ENCODE data around the gene COL18A1. TPM values are rescaled to one million over a fixed set of nuclear protein-coding genes. Genes with fewer than 3 reads are reported as not detected.

The COL18A1 gene
- total RNA-seq, 1 experiment from 2014 or later = 77.0 TPM

GRCh38 chr21:45423201-45423955 lies 18.4 kb downstream of the COL18A1 start:
- Histone ChIP-seq H4K20me1 (ENCODE audit: low read length) (0 out of 2 replicates have a peak, but pooled peaks cover 10% of the 10 kb centered on the region), H3K9me2 (replicated peaks; ENCODE audit: low read length) (no peaks in the 10 kb centered on the region), H3K4me2 (ENCODE audit: low read length) (no peak overlapping the region), H3F3A (ENCODE audit: low read length, unreplicated experiment) (no peaks in the 10 kb centered on the region), H3K27me3 (ENCODE audit: low read length) (no peaks in the 10 kb centered on the region), H3K4me1 (ENCODE audit: insufficient read depth, low read length) (peaks cover 17% of the 10 kb centered on the region), H3K36me3 (ENCODE audit: low read depth, low read length) (no peaks in the 10 kb centered on the region), H3K79me2 (ENCODE audit: low read length) (peaks cover 21% of the 10 kb centered on the region), H3K9me3 (ENCODE audit: low read length) (no peaks in the 10 kb centered on the region), H3K27ac (ENCODE audit: low read length) (no peak overlapping the region), H3K4me3 (ENCODE audit: low read length) (no peak overlapping the region), H3K9ac (ENCODE audit: low read length) (no peak overlapping the region), H2AFZ (ENCODE audit: low read length) (no peak overlapping the region)
- no peak for DNase-seq
- POLR2A ChIA-PET (ENCODE audit: unreplicated experiment) = no interaction called here
- TF ChIP-seq EZH2phosphoT487 (IDR thresholded peaks at IDR 0.05; ENCODE audit: borderline replicate concordance, low read length) (no peak), EZH2 (IDR thresholded peaks at IDR 0.05; ENCODE audit: low read length, unreplicated experiment) (no peak), CTCF (conservative IDR thresholded peaks at IDR 0.05; ENCODE audit: low read depth, low read length) (no peak)
- intact Hi-C loops (cut with micrococcal nuclease) = no loop called here
- BruUV-seq (replicated peaks) = no TSS peak
- CTCF ChIA-PET = no interaction called here
- no peak for ATAC-seq

- Histone ChIP-seq H3K9me3 (ENCODE audit: low read length) (no peaks in the 10 kb centered on the region), H3K79me2 (ENCODE audit: low read length) (peaks cover 20% of the 10 kb centered on the region), H3K4me2 (ENCODE audit: low read length) (no peak overlapping the region), H4K20me1 (ENCODE audit: low read length) (0 out of 2 replicates have a peak, but pooled peaks cover 10% of the 10 kb centered on the region), H3K36me3 (ENCODE audit: low read depth, low read length) (no peaks in the 10 kb centered on the region), H3K27ac (ENCODE audit: low read length) (no peak overlapping the region), H3K9ac (ENCODE audit: low read length) (no peak overlapping the region), H3K4me3 (ENCODE audit: low read length) (no peak overlapping the region), H3K27me3 (ENCODE audit: low read length) (no peaks in the 10 kb centered on the region), H3K4me1 (ENCODE audit: insufficient read depth, low read length) (peaks cover 17% of the 10 kb centered on the region), H3F3A (ENCODE audit: low read length, unreplicated experiment) (no peaks in the 10 kb centered on the region), H2AFZ (ENCODE audit: low read length) (no peak overlapping the region), H3K9me2 (replicated peaks; ENCODE audit: low read length) (no peaks in the 10 kb centered on the region)
- POLR2A ChIA-PET (ENCODE audit: unreplicated experiment) = no interaction called here
- TF ChIP-seq EZH2 (IDR thresholded peaks at IDR 0.05; ENCODE audit: low read length, unreplicated experiment) (no peak), CTCF (conservative IDR thresholded peaks at IDR 0.05; ENCODE audit: low read depth, low read length) (no peak), EZH2phosphoT487 (IDR thresholded peaks at IDR 0.05; ENCODE audit: borderline replicate concordance, low read length) (no peak)
- intact Hi-C loops (cut with micrococcal nuclease) = no loop called here
- CTCF ChIA-PET = no interaction called here
- no peak for DNase-seq
- no TSS peak for BruUV-seq (replicated peaks)
- ATAC-seq = no peak
Observed at GRCh38 chr21:45423968-45424853, 19.2 kb downstream of the COL18A1 start.
